NCI-H2107 (cell line): ENCODE results near the gene GYS1.

Experiments used
- DNase-seq: peaks from one replicate; lab custom pipeline; 2025; lab: John Stamatoyannopoulos, UW

GYS1 gene

DNA sequence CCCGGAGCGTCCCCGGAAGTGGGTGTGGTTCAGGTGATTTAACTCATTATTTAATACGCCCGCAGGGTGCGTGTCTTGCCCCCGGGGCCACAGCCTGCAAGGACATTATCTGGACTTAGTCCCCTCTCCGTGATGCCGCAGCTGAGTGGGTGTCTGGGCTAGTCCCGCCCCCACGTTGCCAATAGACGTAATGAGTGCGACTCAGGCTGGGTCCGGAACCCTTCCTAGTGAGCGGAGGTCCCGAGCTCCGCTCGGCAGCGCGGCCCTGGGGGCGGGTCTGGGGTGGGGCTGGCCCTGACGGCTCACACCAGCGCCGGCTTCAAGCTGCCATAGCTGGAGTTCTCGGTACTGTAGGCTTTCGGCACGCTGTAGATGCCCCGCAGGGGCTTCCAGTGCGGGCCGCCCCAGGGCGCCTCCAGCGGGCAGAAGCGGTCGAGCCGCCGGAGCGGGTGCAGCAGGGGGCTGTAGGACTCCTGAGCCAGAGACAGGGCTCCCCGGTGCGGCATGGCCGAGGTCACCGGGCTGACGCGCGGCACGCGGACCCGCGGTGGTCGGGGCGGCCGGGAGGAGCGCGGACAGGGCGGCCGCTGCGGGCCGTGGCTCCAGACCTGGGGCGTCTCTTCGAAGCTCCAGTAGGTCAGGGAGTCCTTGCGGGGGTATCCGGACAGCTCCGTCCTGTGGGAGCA is 24.7 kb upstream of the GYS1 start:
- no peak for DNase-seq

DNA sequence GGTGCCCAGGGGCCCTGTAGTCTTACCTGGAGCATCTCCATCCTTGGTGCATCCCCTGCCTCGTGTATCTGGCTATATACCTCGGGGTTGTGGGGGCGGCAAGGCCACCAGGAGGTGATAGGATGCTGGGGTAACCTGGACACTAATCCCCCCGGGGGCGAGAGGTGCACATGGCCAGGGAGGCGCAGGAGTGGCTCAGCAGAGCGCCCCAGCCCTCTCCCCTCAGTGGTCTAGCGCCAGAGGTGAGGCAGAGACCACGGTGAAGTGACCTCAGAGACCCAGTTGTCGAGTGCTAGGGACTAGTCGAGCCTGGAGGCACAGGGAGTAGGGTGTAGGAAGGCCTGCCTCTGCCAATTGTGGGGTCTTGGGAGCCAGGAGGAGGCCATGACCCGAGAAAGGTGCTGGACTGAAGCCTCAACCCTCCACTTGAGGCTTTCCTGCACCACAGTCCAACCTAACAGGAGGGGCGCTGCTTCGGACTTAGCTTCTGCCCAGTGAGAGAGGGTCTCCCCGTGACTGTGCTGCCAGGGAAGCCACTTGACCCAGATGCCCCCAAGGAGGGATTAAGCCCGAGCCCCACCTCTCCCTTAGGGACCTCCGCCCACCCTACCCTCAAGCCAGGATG is 24.0 kb upstream of the GYS1 start, which contains the start of gene LHB:
Gene LHB (minus strand): TSS at position 51 of the 625 bp plus-strand sequence. CDS start 10 bp downstream, at position 41.
- DNase-seq = no peak

DNA sequence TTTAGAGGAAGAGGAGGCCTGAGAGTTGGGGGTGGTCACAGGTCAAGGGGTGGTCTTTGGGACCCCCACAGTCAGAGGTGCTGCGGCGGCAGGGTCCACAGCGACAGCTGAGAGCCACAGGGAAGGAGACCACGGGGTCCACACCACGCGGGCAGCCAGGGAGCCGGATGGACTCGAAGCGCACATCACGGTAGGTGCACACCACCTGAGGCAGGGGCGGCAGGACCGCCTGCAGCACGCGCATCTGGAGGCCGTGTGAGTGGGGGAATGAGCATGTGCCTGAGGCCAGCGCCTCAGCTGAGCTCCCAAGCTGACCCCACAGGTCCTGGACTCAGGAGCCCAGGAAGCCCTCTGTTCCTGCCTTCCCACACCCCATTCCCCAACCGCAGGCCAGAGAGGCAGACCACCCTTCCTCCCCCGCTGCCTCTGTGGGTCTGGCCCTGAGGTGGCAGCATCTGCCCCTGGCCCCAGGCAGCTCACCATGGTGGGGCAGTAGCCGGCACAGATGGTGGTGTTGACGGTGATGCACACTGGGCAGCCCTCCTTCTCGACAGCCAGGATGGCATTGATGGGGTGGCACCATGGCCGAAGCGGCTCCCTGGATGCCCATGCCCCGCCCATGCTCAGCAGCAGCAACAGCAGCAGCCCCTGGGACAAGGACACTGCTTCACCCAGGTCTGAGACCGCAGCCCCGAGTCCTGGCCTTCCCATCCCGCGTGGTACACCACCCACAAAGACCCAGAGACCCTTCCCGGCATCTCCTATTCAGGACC is 23.1 kb upstream of the GYS1 start:
- no peak for DNase-seq

DNA sequence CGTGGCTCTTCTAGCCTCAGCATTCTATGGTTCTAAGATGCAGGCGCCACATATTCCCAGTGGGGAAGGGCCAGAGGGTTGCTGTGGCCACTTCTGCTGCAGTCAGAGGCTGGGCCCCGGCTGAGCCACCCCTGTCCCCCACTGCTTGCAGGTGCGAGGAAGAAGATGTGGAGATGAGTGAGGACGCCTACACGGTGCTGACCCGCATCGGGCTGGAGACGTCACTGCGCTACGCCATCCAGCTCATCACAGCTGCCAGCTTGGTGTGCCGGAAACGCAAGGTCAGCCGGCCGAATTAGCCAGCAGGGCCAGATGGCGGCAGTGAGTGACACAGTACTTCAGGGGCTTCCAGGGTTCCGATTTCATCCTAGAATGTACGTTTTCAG is 21.8 kb upstream of the GYS1 start:
- DNase-seq = no peak

GRCh38 chr19:49014123-49014869 is 21.2 kb upstream of the GYS1 start:
- no peak for DNase-seq

DNA sequence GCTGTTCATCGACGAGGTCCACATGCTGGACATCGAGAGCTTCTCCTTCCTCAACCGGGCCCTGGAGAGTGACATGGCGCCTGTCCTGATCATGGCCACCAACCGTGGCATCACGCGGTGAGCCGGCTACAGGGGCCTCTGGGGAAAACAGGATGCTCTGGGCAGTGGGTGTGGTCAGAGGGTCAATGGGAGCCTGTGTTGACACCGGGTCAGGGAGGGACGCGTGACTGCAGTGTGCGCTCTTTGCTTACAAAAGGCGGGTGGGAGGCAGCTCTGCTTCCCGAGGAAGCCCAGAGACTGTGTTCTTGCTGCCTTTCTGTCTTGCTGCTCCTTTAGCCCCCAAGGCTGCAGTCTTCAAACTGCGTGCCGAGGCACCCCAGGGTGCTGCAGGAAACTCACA is 18.1 kb upstream of the GYS1 start:
- DNase-seq = no peak

DNA sequence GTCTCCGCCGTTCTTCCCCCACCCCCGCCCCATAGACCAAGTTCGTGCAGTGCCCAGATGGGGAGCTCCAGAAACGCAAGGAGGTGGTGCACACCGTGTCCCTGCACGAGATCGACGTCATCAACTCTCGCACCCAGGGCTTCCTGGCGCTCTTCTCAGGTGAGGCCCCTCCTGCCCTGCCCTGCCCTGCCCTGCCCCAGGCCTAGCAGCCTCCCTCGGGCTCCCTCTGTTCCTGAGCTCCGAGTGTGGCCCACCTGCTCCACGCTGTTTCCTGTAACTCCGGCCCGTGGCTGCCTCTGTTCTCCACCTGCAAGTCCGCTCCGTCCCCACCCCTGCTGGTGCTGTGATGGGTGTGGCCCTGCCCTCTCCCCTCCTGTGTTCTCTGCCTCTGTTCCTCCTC is 17.3 kb upstream of the GYS1 start:
- no peak for DNase-seq

- no peak for DNase-seq
Measured at GRCh38 chr19:49009828-49010227, 16.7 kb upstream of the GYS1 start.

GRCh38 chr19:49006905-49007304 is 13.8 kb upstream of the GYS1 start:
- no peak for DNase-seq

GRCh38 chr19:49004964-49005614 is 12.0 kb upstream of the GYS1 start:
- no peak for DNase-seq

DNA sequence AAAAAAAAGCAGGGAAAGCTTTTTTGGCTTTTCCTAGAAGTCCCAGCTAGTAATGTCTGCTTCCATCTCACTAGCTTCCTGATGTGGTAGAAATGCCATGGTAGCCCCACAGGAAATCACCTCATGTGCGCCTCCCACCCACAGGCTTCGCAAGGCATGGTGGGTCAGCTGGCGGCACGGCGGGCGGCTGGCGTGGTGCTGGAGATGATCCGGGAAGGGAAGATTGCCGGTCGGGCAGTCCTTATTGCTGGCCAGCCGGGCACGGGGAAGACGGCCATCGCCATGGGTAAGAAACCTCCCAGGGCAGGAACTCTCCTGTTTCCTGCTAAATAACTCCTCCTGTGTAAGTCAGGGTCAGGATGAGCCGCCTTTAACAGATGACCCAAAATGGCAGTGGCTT is 11.0 kb upstream of the GYS1 start:
- no peak for DNase-seq

GRCh38 chr19:48999481-49000325 is 6.6 kb upstream of the GYS1 start:
- DNase-seq = no peak

DNA sequence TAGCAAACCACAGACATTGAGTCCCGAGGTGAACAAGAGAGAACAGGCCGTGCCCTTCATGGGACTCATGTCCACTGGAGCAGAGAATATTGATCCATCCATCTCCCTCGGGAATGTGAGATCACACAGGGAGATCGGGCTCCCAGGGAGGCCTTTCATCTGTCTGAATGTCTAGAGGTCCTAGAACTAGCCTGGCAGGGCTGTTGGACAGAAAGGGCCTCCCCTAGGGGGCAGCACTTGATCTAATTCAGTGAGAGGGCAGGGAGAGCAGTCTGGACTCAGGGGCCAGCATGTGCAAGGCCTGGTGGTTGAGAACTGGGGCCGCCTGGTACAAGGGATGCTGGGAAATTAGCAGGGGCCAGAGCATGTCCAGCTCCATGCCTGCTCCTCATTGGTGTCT is 4.9 kb upstream of the GYS1 start:
- peak; percentile 89 for DNase-seq

DNA sequence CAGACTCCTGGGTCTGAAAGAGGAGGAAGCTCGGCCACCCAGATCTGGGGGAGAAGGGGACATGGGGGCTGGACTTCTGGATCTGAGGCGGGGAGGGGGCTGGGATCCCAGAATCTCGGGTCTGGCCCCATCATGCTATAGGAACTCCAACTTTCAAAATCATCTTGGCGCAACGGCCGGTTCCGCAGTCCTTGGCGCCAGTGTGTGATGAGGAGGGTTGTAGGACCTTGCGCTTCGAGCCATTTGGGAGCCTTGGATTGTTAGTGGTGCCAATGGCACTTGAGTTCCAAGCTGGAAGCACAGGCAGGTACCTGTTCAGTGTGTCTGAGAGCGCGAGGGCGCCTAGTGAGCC is 902 bp upstream of the GYS1 start:
- no peak for DNase-seq

DNA sequence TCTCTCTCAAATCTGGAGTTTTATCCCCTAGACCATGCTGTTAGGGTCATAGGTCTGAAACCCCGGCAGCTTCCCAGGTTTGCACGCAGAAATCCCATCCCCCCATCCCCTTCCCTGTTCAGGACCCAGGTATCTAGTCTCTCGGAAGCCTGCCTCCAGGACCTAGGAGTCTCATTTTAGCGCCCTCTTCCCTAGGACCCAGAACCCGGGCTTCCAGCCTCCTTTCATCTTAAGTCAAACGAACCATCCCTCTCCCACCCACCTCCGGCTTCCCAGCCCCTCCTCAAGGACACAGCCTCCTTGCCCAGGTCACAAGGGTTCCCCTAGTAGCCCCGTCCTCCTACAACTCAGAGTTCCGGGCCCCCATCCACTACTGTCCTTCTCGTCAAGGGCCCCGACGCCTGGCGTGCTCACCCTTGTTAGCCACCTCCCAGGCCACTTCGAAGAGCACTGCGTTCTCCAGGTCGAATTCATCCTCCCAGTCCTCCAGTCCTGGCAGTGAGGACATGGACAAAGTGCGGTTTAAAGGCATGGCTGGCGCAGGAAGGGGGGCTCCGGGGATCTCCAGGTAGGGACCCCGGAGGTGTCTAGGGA is 431 bp downstream of the GYS1 start:
- DNase-seq = no peak

DNA sequence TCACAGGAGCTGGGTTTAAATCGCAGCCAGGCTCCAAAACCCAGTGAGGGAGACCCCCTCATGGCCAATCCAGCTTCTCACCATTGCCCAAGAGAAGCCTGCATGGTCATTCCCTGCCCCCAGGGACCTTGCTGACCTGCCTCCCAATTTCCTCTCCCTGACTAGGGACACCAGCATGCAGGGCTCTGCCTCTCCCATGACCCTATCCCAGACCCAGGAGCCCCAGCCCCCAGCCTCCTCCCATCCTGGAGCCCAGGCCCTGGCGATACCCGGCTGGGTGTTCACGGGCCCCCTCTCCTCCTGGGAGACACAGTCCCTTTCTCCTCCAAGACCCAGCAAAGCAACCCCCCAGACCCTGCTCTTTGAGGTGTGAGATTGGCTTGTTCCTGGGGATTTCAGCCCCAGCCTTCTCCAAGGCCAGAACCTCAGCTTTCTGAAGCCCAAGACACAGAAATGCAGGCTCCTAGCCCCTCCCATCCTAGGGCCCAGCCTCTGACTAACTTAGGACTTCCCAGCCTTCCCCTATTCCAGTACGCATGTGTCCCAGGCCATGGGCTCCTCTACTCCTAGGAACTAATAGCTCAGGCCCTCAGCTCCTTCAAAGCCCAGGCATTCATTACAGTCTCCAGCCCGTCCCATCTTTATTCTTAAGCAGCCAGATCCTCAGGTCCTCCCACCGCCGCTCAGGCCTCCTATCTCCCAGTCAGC is 1.1 kb downstream of the GYS1 start:
- no peak for DNase-seq

DNA sequence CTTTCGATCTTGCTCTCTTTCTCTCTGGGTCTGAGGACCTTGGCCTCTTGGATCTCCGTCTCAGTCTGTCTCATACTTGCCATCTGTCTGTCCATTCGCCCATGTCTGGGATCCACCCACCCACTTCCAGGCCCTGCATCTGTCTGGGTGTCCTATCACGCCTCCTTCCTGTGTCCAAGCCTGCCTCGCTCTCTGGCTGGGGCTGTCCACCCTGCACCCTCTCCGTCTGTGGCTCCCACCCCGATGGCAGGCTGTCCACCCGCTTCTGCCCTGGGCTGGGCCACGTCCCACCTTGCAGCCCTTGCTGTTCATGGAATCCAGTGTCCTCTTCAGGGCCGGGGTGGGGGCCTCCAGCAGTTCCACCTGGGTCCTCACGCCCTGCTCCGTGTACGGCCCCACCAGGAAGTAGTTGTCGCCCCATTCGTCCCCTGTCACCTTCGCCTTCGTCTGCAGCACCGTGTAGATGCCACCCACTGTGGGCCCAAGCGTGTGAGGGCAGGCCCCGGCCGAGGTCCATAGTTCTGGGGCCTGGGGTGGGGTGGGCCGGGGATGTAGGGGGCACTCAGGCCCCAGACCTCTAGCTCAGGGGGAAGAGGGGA is 2.0 kb downstream of the GYS1 start:
- DNase-seq = no peak

DNA sequence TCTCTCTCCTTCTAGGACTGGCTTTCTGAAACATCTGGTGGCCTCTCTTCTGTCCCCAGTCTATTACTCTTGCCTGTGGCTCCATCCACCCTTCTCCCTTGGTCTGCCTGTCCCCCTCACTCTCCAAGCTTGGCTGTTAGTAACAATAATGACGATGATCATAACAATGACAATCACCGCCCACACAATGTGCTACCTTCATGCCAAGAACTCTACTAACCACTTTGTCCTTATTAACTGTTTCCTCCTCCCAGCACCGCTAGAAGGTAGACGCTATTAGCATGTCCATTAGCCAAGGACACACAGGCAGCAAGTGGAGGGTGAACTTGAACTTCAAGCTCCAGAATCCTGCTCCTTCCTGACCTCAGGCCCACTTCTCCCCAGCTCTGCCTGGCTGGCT is 2.7 kb downstream of the GYS1 start:
- no peak for DNase-seq

DNA sequence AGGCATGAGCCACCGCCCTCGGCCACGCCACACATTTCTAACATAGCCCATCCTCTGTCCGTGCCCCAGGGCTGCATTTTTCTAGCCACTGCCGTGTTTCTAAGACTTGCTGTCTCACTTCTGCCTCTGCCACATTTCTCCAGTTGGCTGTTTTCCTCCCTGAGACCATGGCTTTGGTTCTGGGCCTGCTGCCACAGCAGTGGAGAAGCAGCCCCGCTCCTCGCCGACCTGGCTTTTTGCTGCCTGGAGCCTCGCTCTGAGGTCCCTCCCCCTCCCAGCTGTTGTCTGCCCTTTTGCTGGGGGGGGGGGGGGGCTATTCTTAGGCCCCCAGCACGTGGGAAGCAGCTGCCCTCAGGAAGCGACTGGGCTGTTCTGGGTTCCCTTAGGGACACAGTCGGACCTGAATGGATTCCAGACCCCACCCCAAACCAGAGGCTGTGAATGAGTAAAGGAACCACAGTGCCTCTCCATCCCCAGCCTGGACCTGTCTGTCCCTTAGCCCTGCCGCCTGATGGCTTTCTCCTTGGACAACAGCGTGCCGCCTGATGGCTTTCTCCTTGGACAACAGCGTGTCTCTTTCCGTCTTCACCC is 3.3 kb downstream of the GYS1 start:
- DNase-seq = no peak
